ENCODE results near the gene EYS.
"Not testable (repeated sequence)": the region's sequence is repeated elsewhere in the genome, so short reads cannot be mapped to it uniquely, and the experiment has no call there.

Gene EYS

GRCh38 chr6:64467656-64468055, 1239.4 kb downstream of the EYS start:
- TF ChIP-seq SUZ12 (IDR thresholded peaks at IDR 0.05; ENCODE audit: extremely low read depth, insufficient read depth, insufficient read length) (no peak), YY1 (IDR thresholded peaks at IDR 0.05; ENCODE audit: insufficient read depth, insufficient read length) (no peak), ZNF274 (IDR thresholded peaks at IDR 0.05; ENCODE audit: low read depth, low read length) (no peak)
- Histone ChIP-seq H3K9ac (ENCODE audit: insufficient read length, low read depth) (no peak overlapping the region), H3K9me3 (ENCODE audit: insufficient read depth, low read length) (no peaks in the 10 kb centered on the region), H3K27me3 (ENCODE audit: insufficient read depth, insufficient read length) (no peaks in the 10 kb centered on the region), H3K4me1 (ENCODE audit: insufficient read depth, insufficient read length) (no peaks in the 10 kb centered on the region), H3K4me3 (ENCODE audit: insufficient read length, low read depth) (no peak overlapping the region), H3K36me3 (ENCODE audit: insufficient read depth, insufficient read length, low read length) (no peaks in the 10 kb centered on the region)
- DNase-seq (ENCODE audit: low read depth, low spot score) = no peak

GRCh38 chr6:64459411-64459944, 1247.5 kb downstream of the EYS start:
- no peak for DNase-seq (ENCODE audit: low read depth, low spot score)
- Histone ChIP-seq H3K4me3 (ENCODE audit: insufficient read length, low read depth) (no peak overlapping the region), H3K36me3 (ENCODE audit: insufficient read depth, insufficient read length, low read length) (no peaks in the 10 kb centered on the region), H3K9me3 (ENCODE audit: insufficient read depth, low read length) (no peaks in the 10 kb centered on the region), H3K4me1 (ENCODE audit: insufficient read depth, insufficient read length) (no peaks in the 10 kb centered on the region), H3K27me3 (ENCODE audit: insufficient read depth, insufficient read length) (no peaks in the 10 kb centered on the region), H3K9ac (ENCODE audit: insufficient read length, low read depth) (no peak overlapping the region)
- no peak for TF ChIP-seq ZNF274 (IDR thresholded peaks at IDR 0.05; ENCODE audit: low read depth, low read length)
- TF ChIP-seq SUZ12 (IDR thresholded peaks at IDR 0.05; ENCODE audit: extremely low read depth, insufficient read depth, insufficient read length) = no peak
- TF ChIP-seq YY1 (IDR thresholded peaks at IDR 0.05; ENCODE audit: insufficient read depth, insufficient read length) = no peak

- not testable (repeated sequence) for H3K4me3 ChIP-seq (ENCODE audit: insufficient read length, low read depth); H3K27me3 ChIP-seq (ENCODE audit: insufficient read depth, insufficient read length); H3K9me3 ChIP-seq (ENCODE audit: insufficient read depth, low read length); H3K9ac ChIP-seq (ENCODE audit: insufficient read length, low read depth); DNase-seq (ENCODE audit: low read depth, low spot score); H3K4me1 ChIP-seq (ENCODE audit: insufficient read depth, insufficient read length); H3K36me3 ChIP-seq (ENCODE audit: insufficient read depth, insufficient read length, low read length)
Measured at GRCh38 chr6:64448101-64448500, 1258.9 kb downstream of the EYS start.

GRCh38 chr6:64445038-64445437, 1262.0 kb downstream of the EYS start:
- H3K27me3 ChIP-seq (ENCODE audit: insufficient read depth, insufficient read length) = no peaks in the 10 kb centered on the region
- no peaks in the 10 kb centered on the region for H3K4me1 ChIP-seq (ENCODE audit: insufficient read depth, insufficient read length)
- no peaks in the 10 kb centered on the region; the same call in 1 of the 2 replicates for H3K9me3 ChIP-seq (ENCODE audit: insufficient read depth, low read length)
- no peak for TF ChIP-seq YY1 (IDR thresholded peaks at IDR 0.05; ENCODE audit: insufficient read depth, insufficient read length)
- no peak for TF ChIP-seq ZNF274 (IDR thresholded peaks at IDR 0.05; ENCODE audit: low read depth, low read length)
- TF ChIP-seq SUZ12 (IDR thresholded peaks at IDR 0.05; ENCODE audit: extremely low read depth, insufficient read depth, insufficient read length) = no peak
- H3K9ac ChIP-seq (ENCODE audit: insufficient read length, low read depth) = no peak overlapping the region
- DNase-seq (ENCODE audit: low read depth, low spot score) = no peak
- H3K36me3 ChIP-seq (ENCODE audit: insufficient read depth, insufficient read length, low read length) = no peaks in the 10 kb centered on the region
- H3K4me3 ChIP-seq (ENCODE audit: insufficient read length, low read depth) = no peak overlapping the region

GRCh38 chr6:64439274-64439673, 1267.8 kb downstream of the EYS start:
- no peaks in the 10 kb centered on the region for H3K36me3 ChIP-seq (ENCODE audit: insufficient read depth, insufficient read length, low read length)
- no peak overlapping the region for H3K9ac ChIP-seq (ENCODE audit: insufficient read length, low read depth)
- no peaks in the 10 kb centered on the region for H3K9me3 ChIP-seq (ENCODE audit: insufficient read depth, low read length)
- DNase-seq (ENCODE audit: low read depth, low spot score) = no peak
- no peaks in the 10 kb centered on the region for H3K4me1 ChIP-seq (ENCODE audit: insufficient read depth, insufficient read length)
- no peaks in the 10 kb centered on the region for H3K27me3 ChIP-seq (ENCODE audit: insufficient read depth, insufficient read length)
- TF ChIP-seq YY1 (IDR thresholded peaks at IDR 0.05; ENCODE audit: insufficient read depth, insufficient read length) = no peak
- TF ChIP-seq SUZ12 (IDR thresholded peaks at IDR 0.05; ENCODE audit: extremely low read depth, insufficient read depth, insufficient read length) = no peak
- no peak for TF ChIP-seq ZNF274 (IDR thresholded peaks at IDR 0.05; ENCODE audit: low read depth, low read length)
- no peak overlapping the region for H3K4me3 ChIP-seq (ENCODE audit: insufficient read length, low read depth)

- H3K4me1 ChIP-seq (ENCODE audit: insufficient read depth, insufficient read length) = no peaks in the 10 kb centered on the region
- DNase-seq (ENCODE audit: low read depth, low spot score) = no peak
- H3K36me3 ChIP-seq (ENCODE audit: insufficient read depth, insufficient read length, low read length) = no peaks in the 10 kb centered on the region
- TF ChIP-seq ZNF274 (IDR thresholded peaks at IDR 0.05; ENCODE audit: low read depth, low read length) (no peak), SUZ12 (IDR thresholded peaks at IDR 0.05; ENCODE audit: extremely low read depth, insufficient read depth, insufficient read length) (no peak), YY1 (IDR thresholded peaks at IDR 0.05; ENCODE audit: insufficient read depth, insufficient read length) (no peak)
- H3K27me3 ChIP-seq (ENCODE audit: insufficient read depth, insufficient read length) = no peaks in the 10 kb centered on the region
- H3K4me3 ChIP-seq (ENCODE audit: insufficient read length, low read depth) = no peak overlapping the region
- no peaks in the 10 kb centered on the region for H3K9me3 ChIP-seq (ENCODE audit: insufficient read depth, low read length)
- no peak overlapping the region for H3K9ac ChIP-seq (ENCODE audit: insufficient read length, low read depth)
Measured at GRCh38 chr6:64437996-64438395, 1269.0 kb downstream of the EYS start.

- Histone ChIP-seq H3K9ac (ENCODE audit: insufficient read length, low read depth) (no peak overlapping the region), H3K4me3 (ENCODE audit: insufficient read length, low read depth) (no peak overlapping the region), H3K4me1 (ENCODE audit: insufficient read depth, insufficient read length) (no peaks in the 10 kb centered on the region), H3K9me3 (ENCODE audit: insufficient read depth, low read length) (no peaks in the 10 kb centered on the region), H3K36me3 (ENCODE audit: insufficient read depth, insufficient read length, low read length) (no peaks in the 10 kb centered on the region), H3K27me3 (ENCODE audit: insufficient read depth, insufficient read length) (no peaks in the 10 kb centered on the region)
- no peak for DNase-seq (ENCODE audit: low read depth, low spot score)
- TF ChIP-seq YY1 (IDR thresholded peaks at IDR 0.05; ENCODE audit: insufficient read depth, insufficient read length) (no peak), SUZ12 (IDR thresholded peaks at IDR 0.05; ENCODE audit: extremely low read depth, insufficient read depth, insufficient read length) (no peak), ZNF274 (IDR thresholded peaks at IDR 0.05; ENCODE audit: low read depth, low read length) (no peak)
Measured at GRCh38 chr6:64429926-64430325, 1277.1 kb downstream of the EYS start.

GRCh38 chr6:64428186-64428585, 1278.8 kb downstream of the EYS start:
- no peaks in the 10 kb centered on the region for H3K4me1 ChIP-seq (ENCODE audit: insufficient read depth, insufficient read length)
- H3K9ac ChIP-seq (ENCODE audit: insufficient read length, low read depth) = no peak overlapping the region
- H3K27me3 ChIP-seq (ENCODE audit: insufficient read depth, insufficient read length) = no peaks in the 10 kb centered on the region
- no peaks in the 10 kb centered on the region for H3K9me3 ChIP-seq (ENCODE audit: insufficient read depth, low read length)
- no peak for DNase-seq (ENCODE audit: low read depth, low spot score)
- TF ChIP-seq SUZ12 (IDR thresholded peaks at IDR 0.05; ENCODE audit: extremely low read depth, insufficient read depth, insufficient read length) (no peak), ZNF274 (IDR thresholded peaks at IDR 0.05; ENCODE audit: low read depth, low read length) (no peak), YY1 (IDR thresholded peaks at IDR 0.05; ENCODE audit: insufficient read depth, insufficient read length) (no peak)
- H3K36me3 ChIP-seq (ENCODE audit: insufficient read depth, insufficient read length, low read length) = no peaks in the 10 kb centered on the region
- no peak overlapping the region for H3K4me3 ChIP-seq (ENCODE audit: insufficient read length, low read depth)
